Lower leg skin (tissue), 3 donors: ENCODE data around the gene MYPOP.

Source experiments
- POLR2A ChIP-seq, 2 donors: fragments of 450-650 bp; IDR thresholded peaks; one replicate each; pipeline ENCODE4 v1.6.1; 2016 to 2017; ENCODE audit warnings: antibody characterized with exemption in 2 of 2, mild to moderate bottlenecking in 1 of 2, moderate library complexity in 1 of 2
- TF ChIP-seq, protein P1 (sequence below), 3 donors: fragments of 450-650 bp; IDR thresholded peaks; one replicate each; pipeline ENCODE4 v1.5.1; 2016; ENCODE audit warnings: antibody characterized with exemption in 3 of 3, mild to moderate bottlenecking in 3 of 3, moderate library complexity in 2 of 3

- no peak for TF ChIP-seq POLR2A (IDR thresholded peaks at IDR 0.05)
- TF ChIP-seq, protein P1, sequence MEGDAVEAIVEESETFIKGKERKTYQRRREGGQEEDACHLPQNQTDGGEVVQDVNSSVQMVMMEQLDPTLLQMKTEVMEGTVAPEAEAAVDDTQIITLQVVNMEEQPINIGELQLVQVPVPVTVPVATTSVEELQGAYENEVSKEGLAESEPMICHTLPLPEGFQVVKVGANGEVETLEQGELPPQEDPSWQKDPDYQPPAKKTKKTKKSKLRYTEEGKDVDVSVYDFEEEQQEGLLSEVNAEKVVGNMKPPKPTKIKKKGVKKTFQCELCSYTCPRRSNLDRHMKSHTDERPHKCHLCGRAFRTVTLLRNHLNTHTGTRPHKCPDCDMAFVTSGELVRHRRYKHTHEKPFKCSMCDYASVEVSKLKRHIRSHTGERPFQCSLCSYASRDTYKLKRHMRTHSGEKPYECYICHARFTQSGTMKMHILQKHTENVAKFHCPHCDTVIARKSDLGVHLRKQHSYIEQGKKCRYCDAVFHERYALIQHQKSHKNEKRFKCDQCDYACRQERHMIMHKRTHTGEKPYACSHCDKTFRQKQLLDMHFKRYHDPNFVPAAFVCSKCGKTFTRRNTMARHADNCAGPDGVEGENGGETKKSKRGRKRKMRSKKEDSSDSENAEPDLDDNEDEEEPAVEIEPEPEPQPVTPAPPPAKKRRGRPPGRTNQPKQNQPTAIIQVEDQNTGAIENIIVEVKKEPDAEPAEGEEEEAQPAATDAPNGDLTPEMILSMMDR (IDR thresholded peaks at IDR 0.05): no peak
These were observed 40.2 kb downstream of the MYPOP start for GRCh38 chr19:45862271-45862563.
